ENCODE measurements around the gene VDAC2.
"Not testable (repeated sequence)": the region's sequence is repeated elsewhere in the genome, so short reads cannot be mapped to it uniquely, and the experiment has no call there.

VDAC2 gene

GRCh38 chr10:75199949-75200348, 10.6 kb upstream of the VDAC2 start:
- DNase-seq (ENCODE audit: low read depth in 2 of 2) = not testable (repeated sequence)

- no peak for DNase-seq (ENCODE audit: low read depth in 2 of 2)
Measured at GRCh38 chr10:75201793-75202307, 8.7 kb upstream of the VDAC2 start.

DNA sequence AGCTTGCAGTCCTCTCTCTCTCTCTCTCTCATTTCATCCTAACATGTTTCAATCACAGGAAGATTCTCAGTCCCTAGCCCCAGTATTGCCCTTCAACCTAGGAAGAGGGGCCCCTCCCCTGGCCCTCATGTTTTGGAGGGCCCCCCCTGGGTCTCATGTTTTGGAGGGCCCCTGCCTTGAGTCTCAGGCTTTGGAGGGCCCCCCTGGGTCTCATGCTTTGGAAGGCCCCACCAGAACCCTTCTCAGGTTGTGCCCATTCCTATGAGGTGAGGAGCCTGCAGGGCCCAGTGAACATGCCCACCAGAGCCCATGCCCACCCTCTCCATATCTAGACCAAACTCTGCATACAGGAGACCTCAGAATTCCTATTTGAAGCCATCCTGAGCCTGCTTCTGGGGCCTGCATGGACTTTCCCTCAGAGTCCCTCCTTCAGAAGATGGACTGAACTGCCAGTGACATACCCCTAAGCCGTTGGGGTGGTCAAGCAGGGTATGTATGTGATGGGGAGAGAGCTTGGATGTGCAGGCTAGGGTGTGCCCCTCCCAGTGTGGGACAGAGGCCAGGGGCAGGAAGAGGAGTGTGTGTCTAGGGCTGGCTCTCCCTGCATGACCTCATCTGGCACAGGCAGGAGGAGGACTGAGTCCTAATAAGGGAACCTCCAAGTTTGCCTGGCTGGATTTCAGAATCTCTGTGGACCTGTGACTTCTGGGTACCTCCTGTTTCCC, 8.1 kb upstream of the VDAC2 start:
- DNase-seq (ENCODE audit: low read depth in 2 of 2) = no peak

DNA sequence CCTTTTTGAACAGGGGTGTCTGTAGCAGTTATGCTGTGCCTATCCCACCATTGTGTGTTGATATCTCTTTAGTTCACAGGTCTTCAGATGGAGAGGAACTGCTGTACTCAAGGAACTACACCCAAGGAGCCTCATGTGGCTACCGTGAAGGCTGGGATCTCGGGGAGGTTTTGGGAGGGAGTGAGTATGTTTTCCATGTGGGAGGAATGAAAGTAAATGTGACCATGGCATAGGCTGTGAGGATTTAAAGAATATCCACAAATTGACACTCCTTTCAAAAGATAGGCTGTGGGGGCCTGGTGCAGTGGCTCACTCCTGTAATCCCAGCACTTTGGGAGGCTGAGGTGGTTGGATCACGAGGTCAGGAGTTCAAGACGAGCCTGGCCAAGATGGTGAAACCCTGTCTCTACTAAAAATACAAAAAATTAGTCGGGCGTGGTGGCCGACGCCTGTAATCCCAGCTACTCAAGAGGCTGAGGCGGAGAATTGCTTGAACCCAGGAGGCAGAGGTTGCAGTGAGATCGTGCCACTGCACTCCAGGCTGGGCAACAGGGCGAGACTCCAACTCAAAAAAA, 7.5 kb upstream of the VDAC2 start:
- not testable (repeated sequence) for DNase-seq (ENCODE audit: low read depth in 2 of 2)

- no peak for DNase-seq (ENCODE audit: low read depth in 2 of 2)
Measured at GRCh38 chr10:75203724-75204123, 6.9 kb upstream of the VDAC2 start.

GRCh38 chr10:75205908-75206307, 4.7 kb upstream of the VDAC2 start:
- DNase-seq (ENCODE audit: low read depth in 2 of 2) = no peak

GRCh38 chr10:75206638-75207037, 4.0 kb upstream of the VDAC2 start:
- DNase-seq (ENCODE audit: low read depth in 2 of 2) = not testable (repeated sequence)

DNA sequence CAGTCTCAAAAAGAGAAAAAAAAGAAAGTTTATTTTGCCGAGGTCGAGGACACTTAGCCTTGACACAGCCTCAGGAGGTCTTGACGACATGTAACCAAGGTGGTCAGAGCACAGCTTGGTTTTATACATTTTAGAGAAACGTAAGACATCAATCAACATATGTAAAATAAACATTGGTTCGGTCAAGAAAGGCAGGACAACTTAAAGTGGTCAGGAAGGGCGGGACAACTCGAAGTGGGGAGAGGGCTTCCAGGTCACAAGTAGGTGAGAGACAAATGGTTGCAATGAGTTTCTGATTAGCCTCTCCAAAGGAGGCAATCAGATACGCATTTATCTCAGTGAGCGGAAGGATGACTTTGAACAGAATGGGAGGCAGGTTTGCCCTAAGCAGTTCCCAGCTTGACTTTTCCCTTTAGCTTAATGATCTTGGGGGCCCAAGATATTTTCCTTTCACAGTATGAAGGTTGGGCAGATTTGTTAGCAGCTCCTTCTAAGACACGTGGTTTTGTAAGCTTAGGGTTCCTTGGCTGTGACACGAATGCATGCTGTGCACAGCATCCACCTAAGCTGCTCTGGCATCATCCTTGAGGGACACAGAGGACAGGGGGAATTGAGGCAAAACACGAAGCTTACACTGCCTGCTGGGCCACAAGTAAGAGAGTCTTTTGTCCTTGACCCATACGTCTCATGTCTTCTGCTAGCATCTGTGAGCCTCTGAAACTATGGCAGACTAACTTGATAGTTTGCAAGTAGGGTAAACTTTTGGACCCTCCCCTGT, 3.3 kb upstream of the VDAC2 start:
- no peak for DNase-seq (ENCODE audit: low read depth in 2 of 2)

- no peak for DNase-seq (ENCODE audit: low read depth in 2 of 2)
Measured at GRCh38 chr10:75207857-75208144, 2.8 kb upstream of the VDAC2 start.

DNA sequence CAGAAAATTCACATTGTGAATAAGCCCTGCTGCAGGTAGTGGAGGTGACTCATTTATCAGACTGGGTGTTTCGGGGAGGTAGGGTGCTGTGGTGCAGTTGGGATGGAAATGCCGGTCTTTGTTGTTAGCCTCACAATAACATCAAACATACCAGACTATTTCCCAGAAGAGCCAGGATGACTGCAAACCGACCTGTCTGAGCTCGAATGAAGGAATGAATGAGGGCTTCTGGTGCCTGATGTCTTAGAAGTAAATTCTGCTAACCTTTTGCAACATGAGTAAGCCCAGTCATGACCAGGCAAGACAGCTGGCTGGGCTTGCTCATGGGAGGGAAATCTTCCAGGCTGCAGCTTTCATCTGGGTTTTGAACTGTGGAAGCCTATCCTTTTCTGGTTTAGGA, 2.4 kb upstream of the VDAC2 start:
- DNase-seq (ENCODE audit: low read depth in 2 of 2) = no peak

GRCh38 chr10:75209086-75209920, 1.3 kb upstream of the VDAC2 start:
- DNase-seq (ENCODE audit: low read depth in 2 of 2) = no peak

- peak; percentile 61 to 62 for DNase-seq (ENCODE audit: low read depth in 2 of 2)
Measured at GRCh38 chr10:75209921-75210281, 695 bp upstream of the VDAC2 start.

DNA sequence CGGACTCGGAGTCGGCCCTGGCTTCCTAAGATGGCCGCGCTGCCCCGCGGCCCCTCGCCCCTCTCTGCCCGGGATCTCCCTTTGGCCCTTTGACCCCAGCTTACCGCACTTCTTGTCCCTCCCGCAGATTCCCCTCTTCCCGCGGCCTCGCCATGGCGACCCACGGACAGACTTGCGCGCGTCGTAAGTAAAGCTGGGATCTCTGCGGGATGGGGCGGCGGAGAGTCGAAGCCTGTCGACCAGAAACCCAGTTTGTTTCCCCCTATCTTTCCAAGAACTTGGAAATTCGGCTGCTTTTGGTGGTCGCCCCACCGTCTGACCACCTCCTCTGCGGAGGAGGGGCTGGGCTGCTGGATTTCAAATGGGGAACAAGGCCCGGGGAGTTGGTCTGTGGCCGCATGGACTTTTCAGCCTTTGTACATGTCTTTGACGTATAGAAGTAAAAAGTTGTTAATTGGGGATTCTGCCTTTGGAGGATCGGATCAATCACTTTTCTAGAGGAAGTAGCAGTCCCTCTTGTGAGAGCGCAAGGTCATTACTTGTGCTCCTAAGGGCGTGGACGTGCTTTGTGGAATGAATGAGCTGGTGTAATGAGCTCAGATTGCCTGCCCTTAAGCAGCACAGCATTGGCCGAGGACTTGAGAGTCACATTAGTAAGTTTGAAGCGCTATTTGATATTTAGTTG, 553 bp downstream of the VDAC2 start:
- DNase-seq (ENCODE audit: low read depth in 2 of 2) = peak in 1 of 2 donors; percentile 10

- DNase-seq (ENCODE audit: low read depth in 2 of 2) = no peak
Measured at GRCh38 chr10:75212343-75212742, 1.7 kb downstream of the VDAC2 start.

DNA sequence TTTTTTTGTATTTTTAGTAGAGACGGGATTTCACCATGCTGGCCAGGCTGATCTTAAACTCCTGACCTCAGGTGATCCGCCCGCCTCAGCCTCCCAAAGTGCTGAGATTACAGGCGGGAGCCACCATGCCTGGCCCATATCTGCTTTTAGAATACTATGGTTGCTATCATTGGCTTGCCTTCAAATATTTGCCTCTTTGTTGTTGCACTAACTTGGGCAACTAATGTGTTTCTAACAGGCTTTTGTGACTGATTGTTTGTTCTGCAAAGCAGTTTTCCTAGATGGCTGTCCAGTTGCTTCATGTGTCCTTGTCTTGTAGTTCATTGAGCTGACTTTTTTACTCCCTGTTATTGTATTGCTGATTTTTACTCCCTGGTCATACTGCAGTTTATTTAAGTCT, 9.7 kb downstream of the VDAC2 start:
- DNase-seq (ENCODE audit: low read depth in 2 of 2) = no peak

DNA sequence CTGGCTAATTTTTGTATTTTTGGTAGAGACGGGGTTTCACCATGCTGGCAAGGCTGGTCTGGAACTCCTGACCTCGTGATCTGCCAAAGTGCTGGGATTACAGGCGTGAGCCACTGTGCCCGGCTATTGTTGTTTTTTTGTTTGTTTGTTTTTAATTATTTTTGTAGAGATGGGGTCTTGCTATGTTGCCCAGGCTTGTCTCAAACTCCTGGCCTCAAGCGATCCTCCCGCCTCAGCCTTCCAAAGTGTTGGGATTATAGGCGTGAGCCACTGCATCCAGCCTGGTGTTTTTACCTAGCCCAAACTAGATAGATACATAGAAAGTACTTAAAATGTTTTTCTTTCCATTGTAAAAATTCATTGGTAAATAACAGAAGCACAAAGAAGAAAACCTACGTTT, 10.9 kb downstream of the VDAC2 start:
- not testable (repeated sequence) for DNase-seq (ENCODE audit: low read depth in 2 of 2)

- DNase-seq (ENCODE audit: low read depth in 2 of 2) = no peak
Measured at GRCh38 chr10:75223507-75223906, 12.9 kb downstream of the VDAC2 start.

GRCh38 chr10:75226095-75226494, 15.5 kb downstream of the VDAC2 start:
- DNase-seq (ENCODE audit: low read depth in 2 of 2) = no peak

DNA sequence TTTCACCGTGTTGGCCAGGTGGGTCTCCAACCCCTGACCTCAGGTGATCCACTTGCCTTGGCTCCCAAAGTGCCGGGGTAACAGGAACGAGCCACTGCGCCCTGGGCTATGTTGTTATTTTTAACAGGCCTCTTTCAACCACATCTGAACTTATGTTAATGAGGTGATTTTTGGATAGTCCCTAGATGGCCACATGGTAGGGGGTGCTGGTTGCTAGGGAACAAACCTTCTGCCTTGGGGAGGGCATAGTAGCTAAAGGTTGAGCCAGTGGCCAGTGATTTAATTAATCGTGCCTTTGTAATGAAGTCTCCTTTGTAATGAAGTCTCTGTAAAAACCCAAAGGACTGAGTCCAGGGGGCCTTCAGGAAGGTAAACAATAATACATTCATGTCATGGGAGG, 16.1 kb downstream of the VDAC2 start:
- no peak for DNase-seq (ENCODE audit: low read depth in 2 of 2)

- DNase-seq (ENCODE audit: low read depth in 2 of 2) = no peak
Measured at GRCh38 chr10:75228278-75228677, 17.7 kb downstream of the VDAC2 start.

DNA sequence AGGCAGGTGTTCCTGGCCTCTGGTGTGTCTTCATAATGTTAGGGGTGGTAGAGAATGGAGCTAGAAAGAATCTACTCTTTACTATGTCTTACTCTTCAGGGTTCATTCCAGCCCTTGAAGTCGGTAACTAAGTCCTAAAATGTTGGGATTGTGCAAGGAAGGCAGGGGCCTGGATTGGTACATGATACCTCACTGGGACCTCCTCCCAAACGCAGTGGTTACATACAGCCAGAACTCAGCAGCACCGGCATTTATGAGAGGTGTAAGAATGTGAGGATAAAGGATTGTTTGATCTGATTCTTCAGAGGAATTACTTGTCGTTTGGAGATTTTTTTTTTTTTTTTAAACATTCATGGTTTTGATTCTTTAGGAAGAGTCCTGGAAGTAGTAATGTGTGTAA, 18.2 kb downstream of the VDAC2 start:
- DNase-seq (ENCODE audit: low read depth in 2 of 2) = no peak

DNA sequence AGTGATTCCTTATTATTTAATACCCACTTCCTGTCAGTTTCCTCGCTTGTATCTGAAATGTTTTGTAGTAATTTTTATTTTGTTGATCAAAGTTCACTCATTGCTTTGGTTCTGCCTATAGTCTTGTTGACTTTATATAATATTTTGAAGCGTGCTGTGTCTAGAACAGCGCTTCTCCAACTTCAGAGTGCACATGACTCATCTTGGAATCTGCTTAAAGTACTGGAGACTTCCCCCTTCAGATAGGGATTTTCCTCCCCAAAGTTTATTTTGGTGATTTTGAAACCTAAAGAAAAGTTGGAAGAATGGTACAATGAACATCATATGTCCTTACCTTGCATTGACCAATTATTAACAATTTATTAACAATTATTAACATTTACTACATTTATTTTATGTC, 19.4 kb downstream of the VDAC2 start:
- no peak for DNase-seq (ENCODE audit: low read depth in 2 of 2)

Data from stimulated activated CD4-positive, alpha-beta T cell treated with anti-CD3 and anti-CD28 coated beads, Interleukin-1b, Interleukin-23, amount 100 ng/mL, for 4 hours (primary cell).